BJ (cell line): ENCODE results near the gene LUC7L2. TPM values are rescaled to one million over a fixed set of nuclear protein-coding genes. Genes with fewer than 3 reads are reported as not detected.
"Not testable (repeated sequence)": the region's sequence is repeated elsewhere in the genome, so short reads cannot be mapped to it uniquely, and the experiment has no call there.

Experiments
- CTCF ChIA-PET: fragments of 350-600 bp; formaldehyde crosslinking; extraction: SDS; loops from one replicate; lab custom pipeline; 2021; ENCODE audit warnings: antibody characterized with exemption, inconsistent platforms; lab: Yijun Ruan, JAX
- POLR2A ChIA-PET: fragments of 300-600 bp; sonication (Branson Sonifier 250); formaldehyde crosslinking; extraction: SDS; loops from one replicate; lab custom pipeline; 2021; ENCODE audit warnings: antibody characterized with exemption; lab: Charles Lee
- DNase-seq: peaks from one replicate; pipeline ENCODE4 v3.0.0-alpha.2; 2011; ENCODE audit warnings: low read depth
- H3K27me3 ChIP-seq: 2 replicates; pipeline ENCODE4 v1.6.0; 2011; ENCODE audit warnings: low read length; ENCODE audit not compliant: control insufficient read depth, insufficient read depth
- H3K36me3 ChIP-seq: 2 replicates; pipeline ENCODE4 v1.5.1; 2011; ENCODE audit warnings: low read length; ENCODE audit not compliant: control insufficient read depth, insufficient read depth
- H3K4me3 ChIP-seq: 2 replicates; pipeline ENCODE4 v1.5.1; 2011; ENCODE audit warnings: low read depth, mild to moderate bottlenecking, control low read depth, low read length
- polyA plus RNA-seq: library from polyadenylated mRNA; depleted of rRNA; stranded (reverse); fragments of >200 nt; gene quantifications from 2 replicates; pipeline ENCODE4 v1.2.3, GENCODE V29; 2011
- TF ChIP-seq, protein P1 (sequence below): IDR thresholded peaks from 2 replicates; pipeline ENCODE4 v1.5.1; 2011; ENCODE audit warnings: low read depth, mild to moderate bottlenecking, control low read depth, inconsistent platforms, low read length, moderate library complexity; ENCODE audit not compliant: insufficient read depth

Gene LUC7L2
- polyA plus RNA-seq, 1 experiment, result 22.3 TPM

DNA sequence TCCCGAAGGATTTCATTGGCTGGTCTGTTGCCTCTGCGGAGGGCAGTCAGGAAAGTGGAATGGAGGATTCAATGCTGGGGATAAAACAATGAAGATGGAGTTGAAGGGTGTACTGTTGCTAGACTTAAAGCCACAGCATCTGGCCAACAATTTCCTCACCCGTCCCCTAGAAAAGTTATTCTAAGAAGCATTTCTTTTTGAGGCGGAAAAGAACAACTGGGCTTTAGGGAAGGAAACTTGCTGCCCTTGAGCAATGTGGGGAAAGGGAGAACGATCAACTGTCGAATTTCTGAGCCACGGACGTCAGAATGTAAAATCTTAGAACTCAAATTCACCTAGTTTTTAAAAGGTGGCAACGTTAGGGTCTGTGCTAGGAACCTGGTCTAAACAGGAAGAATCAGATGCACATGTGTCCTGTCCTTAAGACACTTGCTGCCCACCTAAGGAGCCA, 17.9 kb upstream of the LUC7L2 start:
- TF ChIP-seq, protein P1, sequence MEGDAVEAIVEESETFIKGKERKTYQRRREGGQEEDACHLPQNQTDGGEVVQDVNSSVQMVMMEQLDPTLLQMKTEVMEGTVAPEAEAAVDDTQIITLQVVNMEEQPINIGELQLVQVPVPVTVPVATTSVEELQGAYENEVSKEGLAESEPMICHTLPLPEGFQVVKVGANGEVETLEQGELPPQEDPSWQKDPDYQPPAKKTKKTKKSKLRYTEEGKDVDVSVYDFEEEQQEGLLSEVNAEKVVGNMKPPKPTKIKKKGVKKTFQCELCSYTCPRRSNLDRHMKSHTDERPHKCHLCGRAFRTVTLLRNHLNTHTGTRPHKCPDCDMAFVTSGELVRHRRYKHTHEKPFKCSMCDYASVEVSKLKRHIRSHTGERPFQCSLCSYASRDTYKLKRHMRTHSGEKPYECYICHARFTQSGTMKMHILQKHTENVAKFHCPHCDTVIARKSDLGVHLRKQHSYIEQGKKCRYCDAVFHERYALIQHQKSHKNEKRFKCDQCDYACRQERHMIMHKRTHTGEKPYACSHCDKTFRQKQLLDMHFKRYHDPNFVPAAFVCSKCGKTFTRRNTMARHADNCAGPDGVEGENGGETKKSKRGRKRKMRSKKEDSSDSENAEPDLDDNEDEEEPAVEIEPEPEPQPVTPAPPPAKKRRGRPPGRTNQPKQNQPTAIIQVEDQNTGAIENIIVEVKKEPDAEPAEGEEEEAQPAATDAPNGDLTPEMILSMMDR, result no peak
- no peaks in the 10 kb centered on the region for H3K27me3 ChIP-seq
- DNase-seq, result peak; percentile 43
- CTCF ChIA-PET, result interaction anchor here (0.6 kb wide), 1 partner anchor 248 kb away, joined by 3 read pairs; no protein-coding TSS in a partner anchor
- peaks cover 2% of the 10 kb centered on the region; the same call in 1 of the 2 replicates for H3K36me3 ChIP-seq
- peak overlapping the region; percentile 91 for H3K4me3 ChIP-seq
- POLR2A ChIA-PET, result no interaction called here

DNA sequence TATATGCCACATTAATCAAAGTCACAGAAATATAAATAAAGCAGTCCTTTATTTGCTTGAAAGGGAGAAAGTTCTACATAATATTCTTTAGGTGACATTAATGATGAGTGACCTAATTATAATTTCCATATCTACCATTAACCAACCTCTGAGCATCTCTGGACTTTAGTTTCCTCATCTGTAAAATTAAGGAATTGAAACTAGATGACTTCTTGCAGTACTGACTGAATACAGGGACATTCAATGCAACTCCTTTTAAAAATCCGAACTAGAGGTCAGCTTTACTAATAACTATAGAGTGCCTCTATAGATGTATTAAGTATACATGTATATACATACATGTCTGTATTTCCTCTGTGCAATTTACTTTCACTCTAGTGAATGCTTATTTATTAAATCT, 14.7 kb upstream of the LUC7L2 start:
- TF ChIP-seq, protein P1, result no peak
- CTCF ChIA-PET, result no interaction called here
- Histone ChIP-seq H3K4me3 (no peak overlapping the region), H3K27me3 (no peaks in the 10 kb centered on the region), H3K36me3 (peaks cover 2% of the 10 kb centered on the region; the same call in 1 of the 2 replicates)
- POLR2A ChIA-PET, result no interaction called here
- no peak for DNase-seq

DNA sequence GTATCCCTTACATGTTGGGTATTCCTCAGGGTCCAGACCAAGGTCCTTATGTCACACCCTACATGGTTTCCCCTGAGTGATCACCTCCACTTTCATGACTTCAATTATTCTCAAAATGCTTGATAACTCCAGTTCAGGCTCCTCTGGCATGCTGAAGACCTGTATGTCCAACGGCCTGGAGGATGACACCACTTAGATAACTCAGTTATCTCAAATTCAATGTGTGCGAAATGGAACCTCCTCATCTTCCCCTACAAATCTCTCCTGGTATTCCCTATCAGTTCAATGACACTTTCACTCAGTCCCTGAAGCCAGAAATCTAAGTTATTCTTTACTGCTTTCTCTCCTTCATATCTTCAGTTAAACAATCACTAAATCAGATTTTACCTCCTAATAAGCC, 8.7 kb upstream of the LUC7L2 start:
- ChIA-PET POLR2A (no interaction called here), CTCF (no interaction called here)

DNA sequence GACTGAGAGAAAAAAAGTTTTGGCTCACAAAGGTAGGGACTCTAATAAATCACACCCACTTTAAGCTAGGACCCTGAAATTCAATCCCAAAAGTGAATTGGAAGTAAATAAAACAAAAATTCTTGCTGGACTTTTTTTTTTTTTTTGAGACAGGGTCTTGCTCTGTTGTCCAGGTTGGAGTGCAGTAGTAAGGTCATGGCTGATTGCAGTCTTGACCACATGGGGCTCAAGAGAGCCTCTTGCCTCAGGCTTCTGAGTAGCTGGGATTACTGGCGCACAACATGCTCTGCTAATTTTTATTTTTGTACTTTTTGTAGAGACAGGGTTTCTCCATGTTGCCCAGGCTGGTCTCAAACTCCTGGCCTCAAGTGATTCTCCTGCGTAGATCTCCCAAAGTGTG, 5.0 kb upstream of the LUC7L2 start:
- no peak overlapping the region for H3K4me3 ChIP-seq
- no peaks in the 10 kb centered on the region for H3K36me3 ChIP-seq
- DNase-seq, result no peak
- TF ChIP-seq, protein P1, result no peak
- CTCF ChIA-PET, result interaction anchor here (0.6 to 0.8 kb wide), 2 partner anchors 16 to 455 kb away, joined by 3 to 7 read pairs; no protein-coding TSS in a partner anchor
- POLR2A ChIA-PET, result no interaction called here
- H3K27me3 ChIP-seq, result no peaks in the 10 kb centered on the region

More for the DNA sequence above, 8.7 kb upstream of the LUC7L2 start:
- H3K4me3 ChIP-seq, result no peak overlapping the region
- no peak for DNase-seq
- TF ChIP-seq, protein P1, result no peak
- peaks cover 2% of the 10 kb centered on the region; the same call in 1 of the 2 replicates for H3K36me3 ChIP-seq
- H3K27me3 ChIP-seq, result no peaks in the 10 kb centered on the region

DNA sequence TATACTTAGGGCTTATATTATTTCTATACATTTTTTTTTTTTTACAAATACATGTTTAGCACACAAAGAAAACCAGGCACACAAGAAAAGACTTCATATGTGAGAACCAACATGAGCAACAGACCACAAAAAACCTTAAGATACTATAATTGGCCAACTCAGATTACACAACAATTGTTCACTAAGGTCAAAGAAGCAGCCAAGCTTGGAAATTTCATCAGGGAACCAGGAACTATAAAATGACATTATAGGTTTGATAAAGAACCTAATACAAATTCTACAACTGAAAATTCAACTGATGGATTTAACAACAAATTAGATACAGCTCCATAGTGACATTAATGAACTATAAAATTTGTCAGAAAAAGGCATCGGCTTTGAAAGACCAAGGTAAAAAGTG, 4.4 kb upstream of the LUC7L2 start:
- POLR2A ChIA-PET, result no interaction called here
- Histone ChIP-seq H3K4me3 (no peak overlapping the region), H3K36me3 (no peaks in the 10 kb centered on the region), H3K27me3 (no peaks in the 10 kb centered on the region)
- no peak for DNase-seq
- CTCF ChIA-PET, result no interaction called here
- TF ChIP-seq, protein P1, result no peak

DNA sequence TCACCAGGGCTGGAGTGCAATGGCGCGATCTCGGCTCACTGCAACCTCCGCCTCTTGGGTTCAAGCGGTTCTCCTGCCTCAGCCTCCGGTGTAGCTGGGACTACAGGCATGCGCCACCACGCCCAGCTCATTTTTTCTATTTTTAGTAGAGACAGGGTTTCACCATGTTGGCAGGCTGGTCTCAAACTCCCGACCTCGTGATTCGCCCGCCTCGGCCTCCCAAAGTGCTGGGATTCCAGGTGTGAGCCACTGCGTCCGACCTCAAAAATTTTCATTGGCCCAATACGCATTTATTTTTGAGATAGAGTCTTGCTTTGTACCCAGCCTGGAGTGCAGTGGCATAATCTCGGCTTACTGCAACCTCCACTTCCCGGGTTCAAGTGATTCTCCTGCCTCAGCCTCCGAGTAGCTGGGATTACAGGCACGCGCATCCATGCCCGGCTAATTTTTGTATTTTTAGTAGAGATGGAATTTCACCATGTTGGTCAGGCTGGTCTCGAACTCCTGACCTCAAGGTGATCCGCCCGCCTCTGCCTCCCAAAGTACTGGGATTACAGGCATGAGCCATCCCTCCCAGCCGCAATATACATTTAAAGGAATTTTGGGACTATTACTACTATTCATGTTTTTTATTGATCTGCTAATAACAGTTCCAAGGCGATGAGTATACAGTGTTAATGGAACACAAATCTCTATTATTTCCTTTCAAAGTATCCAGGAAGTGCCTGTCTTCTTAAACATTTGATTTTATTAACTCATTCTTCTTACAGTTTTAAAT, 1.8 kb upstream of the LUC7L2 start:
- H3K27me3 ChIP-seq, H3K36me3 ChIP-seq, DNase-seq, POLR2A ChIA-PET, CTCF ChIA-PET: not testable (repeated sequence)
- peak overlapping the region; percentile 100 for H3K4me3 ChIP-seq
